Head of caudate nucleus (tissue), 42 donors: ENCODE data around the gene SMIM7.

Experiments used
- DNase-seq, 42 donors: peaks; one replicate each; pipeline versions ENCODE4 v3.0.0 to v3.0.0-alpha.2; 2020 to 2021; ENCODE audit warnings: mixed read lengths in 7 of 42
- intact Hi-C: fragments of 100-400 bp; cut with DNase I; formaldehyde crosslinking; loops from one replicate; pipeline ENCODE4 v1.15.0; 2022

The SMIM7 gene

DNA sequence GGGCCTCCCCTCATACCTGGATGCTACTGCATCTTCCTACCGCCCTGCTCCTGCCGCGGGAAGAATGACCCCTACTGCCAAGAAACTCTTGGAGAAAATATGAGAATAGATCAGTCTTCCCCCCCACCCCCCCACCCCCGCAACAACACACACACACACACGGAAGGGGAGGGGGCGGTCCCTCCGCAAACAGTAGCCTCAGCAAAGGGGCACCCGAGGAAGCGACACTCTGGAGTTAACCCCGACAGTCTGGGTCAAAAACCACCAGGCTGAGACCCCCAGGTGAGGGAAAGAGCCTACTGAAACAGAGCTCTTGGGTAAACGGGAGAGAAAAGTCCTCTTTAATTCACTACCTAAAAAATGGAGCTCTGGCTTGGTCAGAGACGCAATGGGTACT, 33.1 kb downstream of the SMIM7 start:
- intact Hi-C loops = no loop called here

DNA sequence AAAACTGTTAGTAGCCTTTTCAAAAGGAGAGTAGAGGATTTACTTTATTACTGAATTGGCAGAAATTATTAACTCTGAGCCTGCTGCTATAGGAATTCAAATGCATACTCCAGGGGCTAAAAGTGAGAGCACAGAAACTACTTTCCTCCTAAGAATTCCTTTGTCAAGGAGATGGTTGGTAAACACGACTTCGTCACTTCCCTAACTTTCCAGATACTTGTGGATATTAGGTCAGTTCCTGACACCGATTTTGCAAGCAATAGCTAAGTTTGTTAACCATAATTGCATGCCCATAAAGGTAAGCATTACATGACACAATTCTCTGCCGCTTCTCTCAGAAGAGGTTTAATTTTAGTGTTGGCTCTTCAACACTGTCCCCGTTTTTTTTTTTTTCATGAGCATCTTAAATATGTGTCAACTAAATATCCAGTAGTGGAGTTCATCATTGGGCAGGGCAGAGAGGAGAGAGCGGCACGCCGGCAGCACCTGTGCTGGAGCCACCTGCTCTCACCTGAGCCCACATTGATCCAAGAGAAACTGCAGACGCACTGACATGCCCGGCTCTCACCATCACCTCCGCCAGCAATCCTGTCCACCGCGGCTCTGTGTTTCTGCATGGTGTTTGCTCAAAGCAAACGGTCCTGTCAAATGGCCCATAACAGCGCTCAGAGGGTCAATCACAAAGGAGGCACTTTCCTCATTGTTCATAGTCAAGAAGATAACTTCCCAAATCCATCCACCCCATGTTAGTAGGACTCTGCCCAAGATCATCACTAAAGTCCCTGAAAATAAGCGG, 34.6 kb downstream of the SMIM7 start:
- DNase-seq = no peak
- intact Hi-C loops = no loop called here

More for the DNA sequence above, 33.1 kb downstream of the SMIM7 start:
- DNase-seq = no peak

DNA sequence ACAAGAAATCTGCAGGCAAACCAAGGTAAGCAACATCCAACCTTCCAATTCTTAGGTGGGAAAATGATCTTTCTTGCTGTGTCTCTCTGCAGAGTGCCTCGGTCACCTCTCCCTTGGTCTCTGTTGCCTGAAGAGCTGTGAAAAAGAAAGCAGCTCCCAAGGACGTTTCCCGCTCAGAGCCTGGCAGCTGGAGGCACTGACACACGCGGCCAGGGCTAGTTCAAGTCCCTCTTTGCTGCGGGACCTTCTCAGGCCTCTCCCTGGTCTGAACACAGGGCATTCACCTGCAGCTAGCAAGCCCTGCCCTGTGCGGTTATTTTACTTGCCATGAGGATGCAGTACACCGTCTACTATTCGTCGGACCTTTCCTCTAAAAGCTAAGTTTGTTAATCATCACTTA, 35.7 kb downstream of the SMIM7 start:
- DNase-seq = no peak
- intact Hi-C loops = no loop called here

DNA sequence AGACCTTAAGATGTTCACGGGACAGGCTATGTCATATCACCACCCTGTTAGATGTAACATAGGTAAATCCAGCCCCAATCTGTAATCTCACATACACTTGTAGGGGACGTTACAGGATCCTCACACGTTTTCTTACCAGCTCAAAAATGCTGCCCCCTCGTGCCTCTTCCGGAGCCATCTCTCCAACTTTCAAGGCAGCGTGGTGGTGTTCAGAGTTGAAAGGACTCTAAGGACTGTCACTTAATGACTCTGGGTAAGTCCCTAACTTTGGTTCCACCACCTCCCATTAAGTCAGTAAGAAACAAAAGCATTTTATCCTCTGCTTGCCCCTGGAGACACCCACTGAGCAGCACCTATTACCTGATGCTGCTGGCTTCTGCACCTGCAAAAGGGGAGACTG, 36.4 kb downstream of the SMIM7 start:
- intact Hi-C loops = no loop called here
- DNase-seq = no peak

DNA sequence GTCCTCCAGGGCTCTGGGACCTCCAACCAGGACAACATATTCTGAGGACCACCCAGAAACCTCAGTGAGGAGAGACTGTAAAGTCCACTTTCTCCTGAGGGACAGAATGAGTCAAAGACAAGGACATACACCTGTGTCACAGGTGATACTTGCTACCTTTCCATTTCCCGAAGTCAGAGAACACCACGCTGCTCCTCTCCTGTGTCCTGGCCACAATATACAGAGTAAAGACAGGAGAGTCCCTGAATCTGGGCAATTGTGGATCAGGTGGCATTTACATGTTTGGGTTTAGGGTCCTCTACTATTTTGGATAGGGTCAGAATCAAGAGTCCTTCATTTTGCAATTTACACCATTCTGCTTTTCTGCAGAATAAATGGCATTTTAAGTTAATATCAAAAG, 36.9 kb downstream of the SMIM7 start:
- DNase-seq = no peak
- intact Hi-C loops = no loop called here

DNA sequence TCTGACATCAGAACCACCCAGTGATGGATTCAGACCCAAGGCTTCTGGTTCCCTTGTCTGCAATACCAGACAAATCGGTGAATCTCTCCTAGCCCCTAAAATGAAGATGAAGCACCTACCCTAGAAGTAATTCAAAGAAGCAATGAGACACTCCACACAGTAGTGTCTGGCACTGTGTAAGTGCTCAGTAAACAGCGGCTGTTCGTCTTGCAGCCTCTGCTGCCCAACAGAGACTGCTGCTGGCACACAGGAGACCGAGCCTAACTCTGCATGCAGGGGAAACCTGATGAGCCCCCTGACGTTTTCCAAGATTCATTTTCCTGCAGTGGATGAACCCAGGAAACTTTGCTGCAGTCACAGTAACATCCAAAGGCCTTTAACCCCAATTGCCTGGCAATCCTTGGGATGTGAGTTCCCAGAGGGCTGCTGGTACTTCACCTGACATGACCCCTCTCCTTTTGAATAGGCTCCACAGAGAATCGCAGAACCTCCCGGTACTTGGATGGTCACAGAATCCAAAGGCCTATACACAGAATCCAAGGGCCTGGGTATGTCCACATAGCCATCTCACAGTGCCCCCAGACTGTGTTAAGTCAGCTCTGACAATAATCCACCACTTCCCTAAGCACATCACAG, 38.7 kb downstream of the SMIM7 start:
- no peak for DNase-seq
- intact Hi-C loops = no loop called here

DNA sequence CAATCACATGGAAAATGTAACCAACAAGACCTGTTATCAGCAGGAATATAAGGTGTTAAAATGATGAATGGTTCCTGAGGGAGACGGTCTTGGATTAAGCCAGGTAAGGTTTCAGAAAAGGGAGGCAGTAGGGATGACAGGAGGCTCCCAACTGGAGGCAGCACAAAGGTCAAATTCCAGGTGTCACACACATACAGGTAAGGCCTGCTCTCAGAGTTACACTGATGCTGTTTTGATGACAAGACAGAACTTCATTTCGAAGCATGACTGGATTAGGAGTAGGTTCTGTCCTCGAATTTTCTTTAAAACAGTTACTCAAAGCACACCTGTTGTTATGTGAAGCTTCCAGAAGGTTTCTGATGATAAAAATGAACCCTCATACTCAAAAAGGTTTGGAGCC, 39.4 kb downstream of the SMIM7 start:
- intact Hi-C loops = no loop called here
- DNase-seq = no peak

DNA sequence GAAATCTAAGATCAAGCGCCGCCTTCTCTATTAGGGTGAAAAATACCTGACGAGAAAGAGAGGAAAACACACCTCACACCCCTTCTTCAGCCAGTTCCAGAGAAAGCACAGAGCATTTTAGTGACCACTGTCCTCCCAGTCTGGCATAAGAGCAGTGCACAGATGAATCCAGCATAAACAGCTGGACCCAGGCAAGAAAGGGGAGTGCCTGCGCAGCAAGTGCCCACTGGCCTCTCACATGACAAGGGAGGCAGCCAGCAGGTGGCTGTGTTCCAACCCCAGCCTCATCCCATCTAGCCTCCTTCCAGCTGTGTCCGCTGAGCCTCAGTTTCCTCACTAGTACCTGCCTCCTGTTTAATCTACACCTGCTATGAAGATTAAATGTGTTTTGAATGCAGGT, 39.9 kb downstream of the SMIM7 start:
- DNase-seq = peak in 7 of 42 donors; percentile 11 to 64 (median 17)
- intact Hi-C loops = no loop called here

DNA sequence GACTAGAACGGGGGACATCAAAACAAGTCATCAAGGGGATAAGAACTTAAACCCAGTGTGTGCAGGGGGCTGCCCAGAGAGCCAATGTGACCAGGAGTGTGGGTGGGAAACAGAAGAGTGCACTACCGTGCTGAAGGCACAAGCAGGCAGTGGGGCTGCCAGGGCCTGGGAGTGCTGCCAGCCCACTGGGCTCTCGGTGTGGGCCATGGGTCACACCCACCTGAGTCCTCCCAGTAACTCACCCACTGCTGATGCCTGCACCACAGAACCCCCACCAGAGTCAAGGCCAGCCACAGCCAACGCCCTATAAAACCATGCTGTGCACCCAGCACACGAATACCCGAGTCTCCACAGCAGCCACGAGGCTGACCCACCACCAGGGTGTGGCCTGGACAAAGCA, 40.5 kb downstream of the SMIM7 start:
- no peak for DNase-seq
- intact Hi-C loops = no loop called here

DNA sequence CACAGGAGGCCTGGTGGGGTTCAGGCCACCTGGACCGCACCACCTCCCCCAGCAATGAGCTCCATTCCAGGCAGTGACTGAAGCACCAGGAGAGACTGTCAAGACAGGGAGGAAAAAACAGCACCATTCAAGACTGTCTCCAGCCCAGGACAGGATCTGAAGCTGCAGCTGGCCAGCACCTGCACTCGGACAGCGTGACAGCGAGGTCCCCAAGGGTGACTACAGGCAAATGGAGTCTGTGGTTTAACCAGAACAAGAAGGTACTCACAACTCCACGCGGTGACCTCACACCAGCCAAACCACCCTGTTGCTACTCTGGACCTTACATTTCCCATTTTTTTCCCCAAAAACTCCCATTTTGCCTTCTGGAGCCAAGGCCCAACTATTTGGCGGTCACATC, 41.7 kb downstream of the SMIM7 start:
- no peak for DNase-seq
- intact Hi-C loops = no loop called here

DNA sequence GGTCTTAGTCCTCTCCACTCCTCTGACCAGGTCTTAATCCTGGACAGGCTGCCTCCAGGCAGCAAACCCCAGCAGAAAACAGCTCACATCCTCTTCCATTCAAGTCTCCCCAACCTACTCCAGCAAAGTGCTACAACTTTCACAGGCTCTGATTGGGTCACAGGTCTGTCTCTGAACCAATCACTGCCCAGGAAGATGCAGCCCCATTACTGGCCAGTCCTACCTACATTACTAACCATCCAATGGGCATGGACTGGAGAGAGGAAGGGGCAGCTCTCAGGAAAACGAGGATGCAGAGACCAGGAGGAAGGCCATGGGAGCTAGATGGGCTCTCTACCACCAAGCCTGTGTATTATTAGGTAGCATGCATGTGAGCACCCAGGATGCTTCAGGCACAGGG, 44.1 kb downstream of the SMIM7 start:
- DNase-seq = no peak
- intact Hi-C loops = no loop called here

DNA sequence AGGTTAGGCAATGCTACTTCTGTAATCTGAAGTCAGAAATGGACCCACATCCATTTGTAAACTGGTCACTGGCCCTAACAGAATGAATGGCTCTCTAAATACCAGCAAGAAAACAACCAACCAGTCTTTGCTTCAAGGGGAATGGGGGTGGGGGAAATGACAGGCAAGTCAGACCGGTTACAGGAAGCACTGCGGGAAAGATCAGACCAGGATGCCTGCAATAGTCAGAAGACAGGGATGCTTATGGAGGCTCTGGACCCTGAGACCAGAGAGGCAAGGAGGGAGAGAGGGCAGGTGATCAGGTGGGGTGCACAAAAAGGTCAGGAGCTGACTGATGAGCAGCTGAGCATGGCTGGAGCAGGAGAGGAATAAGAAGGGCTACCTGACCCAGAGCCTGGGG, 45.0 kb downstream of the SMIM7 start:
- DNase-seq = no peak
- intact Hi-C loops = no loop called here

DNA sequence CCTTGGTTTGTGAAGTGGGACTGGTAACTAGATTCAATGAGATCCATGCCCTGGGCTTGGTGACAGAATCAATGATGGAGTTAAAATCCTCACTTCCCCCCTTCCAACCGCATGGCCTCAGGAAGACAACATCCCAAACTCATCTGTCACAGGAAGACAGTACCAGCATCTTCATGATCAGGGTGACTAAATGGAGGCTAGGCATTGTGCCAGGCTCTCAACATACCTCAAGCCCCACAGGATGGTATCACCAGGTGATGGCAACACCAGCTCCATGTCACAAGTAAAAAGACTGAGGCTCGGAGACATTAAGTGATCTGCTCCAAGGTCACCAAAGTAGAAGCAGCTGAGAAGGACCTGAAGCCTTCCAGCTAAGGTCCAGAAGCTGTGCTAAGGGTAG, 46.1 kb downstream of the SMIM7 start:
- intact Hi-C loops = no loop called here
- DNase-seq = no peak

DNA sequence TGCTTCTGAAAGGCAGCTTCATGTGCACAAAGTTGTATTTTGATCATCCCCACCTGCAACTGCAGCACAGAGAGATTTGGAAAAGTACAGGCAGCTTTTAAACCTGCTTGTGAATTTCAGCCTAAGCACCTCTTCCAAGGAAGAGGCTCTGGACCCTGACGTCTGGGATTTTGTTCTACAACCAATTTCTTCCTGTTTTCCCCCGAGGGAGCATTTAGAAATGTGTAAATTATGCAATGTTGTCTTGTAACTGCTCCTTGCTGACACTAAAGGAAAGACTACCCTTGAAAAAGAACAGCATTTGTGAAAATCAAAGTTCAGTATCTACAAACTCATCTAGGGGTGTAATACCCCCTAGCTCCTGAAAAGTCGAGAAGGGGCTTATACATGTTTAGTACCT, 47.3 kb downstream of the SMIM7 start:
- intact Hi-C loops = no loop called here
- DNase-seq = no peak

DNA sequence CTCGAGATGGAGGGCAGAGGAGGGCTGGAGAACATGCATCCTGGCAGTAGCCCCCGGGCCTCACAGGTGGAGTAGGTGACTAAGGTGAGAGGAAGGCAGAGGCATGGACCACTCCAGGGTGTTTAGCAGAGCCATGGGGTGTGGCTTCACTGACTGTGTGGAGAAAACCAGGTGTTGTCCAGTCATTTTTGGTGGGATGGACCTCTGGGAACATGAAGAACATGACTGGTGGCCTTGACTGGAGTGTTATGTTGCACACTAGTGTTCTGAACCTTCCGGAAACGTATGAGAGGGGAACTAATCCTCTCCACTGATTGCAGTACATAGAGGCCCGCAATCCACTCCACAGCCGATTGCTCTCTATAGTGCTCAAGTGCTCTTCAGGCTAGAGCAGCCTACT, 48.8 kb downstream of the SMIM7 start:
- intact Hi-C loops = no loop called here
- DNase-seq = no peak

DNA sequence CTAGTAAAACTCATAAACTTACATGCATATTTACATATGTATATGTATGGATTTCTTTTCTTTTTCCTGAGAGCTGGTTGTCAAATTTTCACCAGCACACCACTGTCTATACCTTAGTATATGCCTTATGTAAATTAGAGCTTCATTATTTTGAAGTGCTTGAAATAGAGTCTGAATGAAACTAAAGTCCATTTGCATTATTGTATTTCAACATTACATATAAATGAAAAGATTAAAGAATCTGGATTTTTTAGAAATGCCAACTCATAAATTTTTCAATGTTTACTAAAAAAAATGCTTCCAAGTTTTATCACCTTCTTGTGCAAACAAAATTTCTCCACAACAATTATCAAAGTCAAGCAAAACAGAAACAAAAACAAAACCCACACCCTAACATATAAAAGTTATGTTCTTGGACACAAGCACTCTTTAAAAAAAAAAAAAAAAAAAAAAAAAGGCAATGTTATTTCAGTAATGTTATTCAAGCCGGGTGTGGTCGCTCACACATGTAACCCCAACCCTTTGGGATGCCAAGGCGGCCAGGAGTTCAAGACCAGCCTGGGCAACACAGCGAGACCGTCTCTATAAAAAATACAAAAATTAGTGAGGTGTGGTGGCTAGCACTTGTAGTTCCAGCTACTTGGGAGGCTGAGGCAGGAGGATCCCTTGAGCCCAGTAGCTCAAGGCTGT, 50.3 kb downstream of the SMIM7 start:
- DNase-seq = no peak
- intact Hi-C loops = no loop called here

DNA sequence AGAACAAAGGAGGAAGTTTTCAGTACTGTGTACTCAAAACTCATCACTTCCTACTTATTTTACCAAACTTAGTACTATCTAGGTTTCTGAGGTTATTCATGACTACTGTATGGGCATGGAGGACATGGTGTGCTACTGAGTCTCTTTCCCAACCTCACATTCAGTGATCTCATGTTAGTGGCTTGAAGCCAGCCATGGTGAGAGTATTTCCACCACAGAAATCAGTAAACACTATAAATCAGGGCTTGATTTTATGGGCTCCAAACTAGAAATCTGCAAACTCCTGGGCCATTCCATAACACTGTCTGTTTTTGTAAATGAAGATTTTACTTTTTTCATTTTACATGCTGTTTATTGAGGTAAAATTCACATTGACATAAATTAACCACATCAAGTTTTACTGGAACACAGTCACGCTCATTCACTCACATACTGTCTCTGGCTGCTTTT, 51.6 kb downstream of the SMIM7 start:
- intact Hi-C loops = no loop called here
- no peak for DNase-seq

DNA sequence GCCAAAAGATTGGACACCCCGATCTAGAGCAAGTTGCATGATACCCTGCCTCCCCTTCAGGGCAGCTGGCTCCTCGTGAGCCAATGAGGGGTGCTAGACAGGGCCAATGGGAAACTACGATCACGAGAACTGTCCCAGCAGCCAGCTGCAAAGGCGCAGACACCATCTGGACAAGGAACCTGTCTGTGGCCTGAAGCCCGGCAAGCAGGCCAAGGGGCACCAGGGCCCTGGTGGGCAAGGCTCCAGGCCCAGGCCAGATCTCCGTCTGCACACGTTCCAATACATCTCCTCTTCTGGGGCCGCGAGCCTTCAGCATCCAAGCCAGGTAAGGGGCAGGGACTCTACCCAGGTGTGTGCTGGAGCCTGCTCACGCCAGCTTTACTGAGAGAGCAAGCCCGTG, 52.1 kb downstream of the SMIM7 start:
- intact Hi-C loops = no loop called here
- DNase-seq = no peak

DNA sequence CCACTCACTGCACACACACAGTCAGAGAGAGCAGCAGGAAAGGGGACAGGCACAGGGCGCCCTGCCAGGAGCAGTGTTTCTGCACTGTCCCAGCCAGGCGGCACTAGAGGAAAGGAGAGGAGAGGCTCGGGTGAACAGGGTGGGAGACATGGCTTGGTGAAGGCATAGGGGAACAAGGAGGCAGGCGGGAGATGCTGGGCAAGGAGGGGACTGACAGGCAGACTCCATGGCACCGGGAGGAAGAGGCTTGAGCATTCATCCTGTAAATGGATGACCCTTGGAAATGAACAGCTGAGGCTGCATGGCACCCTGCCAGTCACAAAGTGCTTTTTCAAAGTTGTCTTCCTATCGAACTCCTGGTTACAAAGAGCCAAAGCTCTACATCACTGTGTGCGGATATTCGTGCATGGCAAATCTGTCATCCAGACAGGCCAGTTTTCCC, 54.4 kb downstream of the SMIM7 start:
- intact Hi-C loops = no loop called here
- peak in 3 of 42 donors; percentile 37 to 58 (median 38) for DNase-seq

DNA sequence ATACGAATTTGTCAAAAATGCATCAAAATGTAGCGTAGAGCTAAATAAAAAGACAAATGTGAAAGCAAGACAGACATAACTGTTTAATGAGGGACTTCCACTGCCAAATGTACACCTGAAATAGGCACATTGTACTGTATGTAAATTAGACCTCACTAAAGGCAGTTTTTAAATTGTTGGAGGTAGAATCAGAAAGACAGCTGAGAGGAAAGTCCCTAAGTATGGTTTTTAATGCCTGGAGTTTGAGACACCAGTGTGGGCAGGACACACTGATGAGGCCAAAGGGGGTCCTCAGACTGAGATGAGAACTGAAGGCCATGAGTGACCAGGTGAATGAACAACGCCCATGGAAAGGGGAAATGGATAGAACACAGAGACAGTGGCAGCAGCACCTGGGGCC, 54.8 kb downstream of the SMIM7 start:
- intact Hi-C loops = no loop called here
- DNase-seq = no peak
